GM21390 (cell line): ENCODE results near the gene RNASEL.
"Not testable (repeated sequence)": the region's sequence is repeated elsewhere in the genome, so short reads cannot be mapped to it uniquely, and the experiment has no call there.

ENCODE experiments used
- ATAC-seq: cut with Tn5 transposase; IDR thresholded peaks from one replicate; pipeline ENCODE4 v1.9.1; 2021; ENCODE audit not compliant: unreplicated experiment

The RNASEL gene

GRCh38 chr1:182588500-182589396 lies at the start of gene RNASEL:
Gene RNASEL (minus strand): TSS chr1:182589256. CDS start chr1:182586806, 2,450 bp downstream.
- ATAC-seq, result peak; percentile 92

- ATAC-seq, result no peak
These were observed 48.7 kb upstream of the RNASEL start for GRCh38 chr1:182637769-182638168.

GRCh38 chr1:182635871-182636270 lies 46.8 kb upstream of the RNASEL start:
- ATAC-seq, result no peak

GRCh38 chr1:182634306-182635072 lies 45.4 kb upstream of the RNASEL start:
- ATAC-seq, result no peak

- no peak for ATAC-seq
These were observed 44.7 kb upstream of the RNASEL start for GRCh38 chr1:182633657-182634281.

GRCh38 chr1:182633031-182633430 lies 44.0 kb upstream of the RNASEL start:
- no peak for ATAC-seq

GRCh38 chr1:182632441-182632857 lies 43.4 kb upstream of the RNASEL start:
- ATAC-seq, result not testable (repeated sequence)

- ATAC-seq, result no peak
These were observed 42.9 kb upstream of the RNASEL start for GRCh38 chr1:182631954-182632353.

- ATAC-seq, result no peak
These were observed 42.1 kb upstream of the RNASEL start for GRCh38 chr1:182631053-182631677.

- ATAC-seq, result no peak
These were observed 41.5 kb upstream of the RNASEL start for GRCh38 chr1:182630586-182630985.

GRCh38 chr1:182629499-182630096 lies 40.5 kb upstream of the RNASEL start:
- peak; percentile 55 for ATAC-seq

GRCh38 chr1:182629080-182629479 lies 40.0 kb upstream of the RNASEL start:
- ATAC-seq, result no peak

GRCh38 chr1:182628657-182629056 lies 39.6 kb upstream of the RNASEL start:
- no peak for ATAC-seq

- no peak for ATAC-seq
These were observed 38.6 kb upstream of the RNASEL start for GRCh38 chr1:182627622-182628021.

GRCh38 chr1:182626527-182626926 lies 37.5 kb upstream of the RNASEL start:
- no peak for ATAC-seq

GRCh38 chr1:182625719-182626504 lies 36.9 kb upstream of the RNASEL start:
- ATAC-seq, result no peak

GRCh38 chr1:182625024-182625423 lies 36.0 kb upstream of the RNASEL start:
- ATAC-seq, result no peak

GRCh38 chr1:182624577-182624976 lies 35.5 kb upstream of the RNASEL start:
- ATAC-seq, result no peak

- ATAC-seq, result peak; percentile 74
These were observed 34.0 kb upstream of the RNASEL start for GRCh38 chr1:182622901-182623528.
